Pancreas (tissue), 10 donors: Measurements from ENCODE around the gene SV2C. TPM values are rescaled to one million over a fixed set of nuclear protein-coding genes. Genes with fewer than 3 reads are reported as not detected.

Experiments used
- ATAC-seq, 4 donors: fragments of 200-7000 bp; cut with Tn5 transposase; one replicate each; pipeline versions ENCODE4 v1.8.0 to v1.9.1; 2020; ENCODE audit warnings: mild to moderate bottlenecking in 4 of 4, moderate library complexity in 4 of 4
- DNase-seq, 6 donors: peaks; one replicate each; pipeline ENCODE4 v3.0.0-alpha.2; 2020
- FAIRE-seq: peaks from 2 replicates; lab custom pipeline; 2012; peaks lifted over from hg19 to GRCh38; lab: Jason Lieb, UNC
- H3K27ac ChIP-seq, 4 donors: fragments of 200-600 bp; sonication (generic); 1 replicate in 3 of 4; 2 replicates in 1 of 4; pipeline versions ENCODE4 v1.5.0 to v1.8.0; 2020
- H3K27me3 ChIP-seq, 4 donors: fragments of 200-600 bp; one replicate each; pipeline ENCODE4 v1.8.0; 2021
- H3K36me3 ChIP-seq, 3 donors: fragments of 200-600 bp; sonication (generic) in 1 of 3; one replicate each; pipeline versions ENCODE4 v1.5.0 to v1.8.0; 2020 to 2021
- H3K4me1 ChIP-seq, 3 donors: fragments of 200-600 bp; one replicate each; pipeline ENCODE4 v1.8.0; 2021
- H3K4me3 ChIP-seq, 4 donors: fragments of 200-600 bp; sonication (generic) in 2 of 4; one replicate each; pipeline versions ENCODE4 v1.5.0 to v1.8.0; 2020 to 2021
- H3K9me3 ChIP-seq, 4 donors: fragments of 200-600 bp; one replicate each; pipeline ENCODE4 v1.8.0; 2021
- CTCF ChIP-seq, 4 donors: fragments of 200-600 bp; sonication (generic) in 3 of 4; IDR thresholded peaks; one replicate each; pipeline versions ENCODE4 v1.5.0 to v1.8.0; 2021; ENCODE audit warnings: antibody characterized with exemption in 4 of 4
- WGBS, 2 donors: extraction: QIAGEN DNeasy Blood & Tissue Kit; methylation state at CpG; one replicate each; pipeline ENCODE4 v1.1.7; 2013; 5-methylcytosine and 5-hydroxymethylcytosine counted together
- intact Hi-C, 3 donors: fragments of 100-400 bp; cut with DNase I; formaldehyde crosslinking; loops; one replicate each; pipeline versions ENCODE4 v1.11.1 to v1.14.2; 2022
- polyA plus RNA-seq, 2 donors: library from polyadenylated mRNA; stranded (reverse); fragments of 200-250 nt; gene quantifications; one replicate each; pipeline ENCODE4 v1.2.3, GENCODE V29; 2013
- total RNA-seq, 6 donors: library from RNA; stranded (reverse); fragmentation: NEBNext Ultra II Directional in 4 of 6; extraction: Animal tissue kit (Norgen Biotek cat#: 25700) in 4 of 6; gene quantifications; one replicate each; pipeline versions ENCODE4 v1.2.1 to v1.2.4, GENCODE V29; 2021 to 2023
- donor health status: healthy with polysubstance abuse.
- donor health status: DM: no; HTN: no; CAD: no; lungs with moderate emphysema.
- donor health status: DM: no; HTN: no; CAD: no.
- donor health status: control.
- donor health status: control.
- donor health status: Bipolar disorder and iron deficiency.
- donor health status: DM: yes; HTN: yes; CAD: no.
- donor health status: DM: no; HTN: no; CAD: no.
- donor health status: DM: no; HTN: no; CAD: no.
- donor health status: DM: yes; HTN: yes; CAD: no.

The SV2C gene
- total and polyA plus RNA-seq, 8 donors: 0.05 to 0.18 (median 0.08) TPM; not detected in 1

GRCh38 chr5:76303921-76304320 is 220.7 kb downstream of the SV2C start:
- TF ChIP-seq CTCF (IDR thresholded peaks at IDR 0.05): no peak
- intact Hi-C loops: no loop called here
- Histone ChIP-seq H3K4me1 (peaks cover 0 to 6% (median 2%) of the 10 kb centered on the region in 3 donors), H3K27me3 (no peaks in the 10 kb centered on the region), H3K27ac (no peak overlapping the region), H3K9me3 (no peaks in the 10 kb centered on the region), H3K4me3 (no peak overlapping the region), H3K36me3 (no peaks in the 10 kb centered on the region)
- WGBS, 2 donors: 33 to 37% methylated on average over 7 of the region's 7 CpGs
- DNase-seq: peak in 1 of 6 donors; percentile 41
- ATAC-seq: peak; percentile 49 to 83 (median 70)
- FAIRE-seq: no peak

GRCh38 chr5:76305269-76305668 is 222.1 kb downstream of the SV2C start:
- no peaks in the 10 kb centered on the region for H3K27me3 ChIP-seq
- H3K9me3 ChIP-seq: no peaks in the 10 kb centered on the region
- DNase-seq (no peak), ATAC-seq (peak in 2 of 4 donors; percentile 38 to 53), FAIRE-seq (no peak)
- H3K27ac ChIP-seq: peak overlapping the region in 1 of 4 donors; percentile 8
- no peaks in the 10 kb centered on the region for H3K36me3 ChIP-seq
- 68% methylated on average over 2 of the region's 2 CpGs for WGBS, 2 donors
- no peak for TF ChIP-seq CTCF (IDR thresholded peaks at IDR 0.05)
- no peaks in the 10 kb centered on the region for H3K4me1 ChIP-seq
- intact Hi-C loops: no loop called here
- H3K4me3 ChIP-seq: no peak overlapping the region

GRCh38 chr5:76305775-76306174 is 222.6 kb downstream of the SV2C start:
- no peaks in the 10 kb centered on the region for H3K9me3 ChIP-seq
- no peak for TF ChIP-seq CTCF (IDR thresholded peaks at IDR 0.05)
- no peaks in the 10 kb centered on the region for H3K27me3 ChIP-seq
- H3K36me3 ChIP-seq: no peaks in the 10 kb centered on the region
- H3K4me1 ChIP-seq: no peaks in the 10 kb centered on the region
- 95% methylated on average over 1 of the region's 1 CpG for WGBS, 2 donors
- ATAC-seq: no peak
- H3K4me3 ChIP-seq: no peak overlapping the region
- FAIRE-seq: no peak
- intact Hi-C loops: no loop called here
- H3K27ac ChIP-seq: peak overlapping the region in 1 of 4 donors; percentile 8
- DNase-seq: no peak

- H3K27ac ChIP-seq: no peak overlapping the region
- no peaks in the 10 kb centered on the region for H3K4me1 ChIP-seq
- no peak for FAIRE-seq
- no peaks in the 10 kb centered on the region for H3K36me3 ChIP-seq
- no peak for TF ChIP-seq CTCF (IDR thresholded peaks at IDR 0.05)
- H3K27me3 ChIP-seq: no peaks in the 10 kb centered on the region
- H3K4me3 ChIP-seq: no peak overlapping the region
- H3K9me3 ChIP-seq: no peaks in the 10 kb centered on the region
- 86 to 96% methylated on average over 1 of the region's 1 CpG for whole genome bisulfite sequencing, 2 donors
- ATAC-seq: no peak
- DNase-seq: no peak
- intact Hi-C loops: no loop called here
Observed at GRCh38 chr5:76310208-76310607, 227.0 kb downstream of the SV2C start.

- ATAC-seq: no peak
Observed at GRCh38 chr5:76312783-76313182, 229.6 kb downstream of the SV2C start.

More at GRCh38 chr5:76312783-76313182, 229.6 kb downstream of the SV2C start:
- H3K4me3 ChIP-seq: no peak overlapping the region
- TF ChIP-seq CTCF (IDR thresholded peaks at IDR 0.05): no peak
- H3K9me3 ChIP-seq: no peaks in the 10 kb centered on the region
- no peaks in the 10 kb centered on the region for H3K36me3 ChIP-seq
- no peak overlapping the region for H3K27ac ChIP-seq
- 92 to 94% methylated on average over 4 of the region's 4 CpGs for WGBS, 2 donors
- intact Hi-C loops: no loop called here
- H3K27me3 ChIP-seq: no peaks in the 10 kb centered on the region
- FAIRE-seq (no peak), DNase-seq (no peak)
- no peaks in the 10 kb centered on the region for H3K4me1 ChIP-seq
